SW480 (cell line): ENCODE measurements around the gene MGAT4A.
A peak's percentile ranks its signal among the peaks of the same experiment; 100 is the strongest.

Source experiments
- DNase-seq: peaks from one replicate; pipeline ENCODE4 v3.0.0-alpha.2; 2016; ENCODE audit warnings: low spot score

Gene MGAT4A

DNA sequence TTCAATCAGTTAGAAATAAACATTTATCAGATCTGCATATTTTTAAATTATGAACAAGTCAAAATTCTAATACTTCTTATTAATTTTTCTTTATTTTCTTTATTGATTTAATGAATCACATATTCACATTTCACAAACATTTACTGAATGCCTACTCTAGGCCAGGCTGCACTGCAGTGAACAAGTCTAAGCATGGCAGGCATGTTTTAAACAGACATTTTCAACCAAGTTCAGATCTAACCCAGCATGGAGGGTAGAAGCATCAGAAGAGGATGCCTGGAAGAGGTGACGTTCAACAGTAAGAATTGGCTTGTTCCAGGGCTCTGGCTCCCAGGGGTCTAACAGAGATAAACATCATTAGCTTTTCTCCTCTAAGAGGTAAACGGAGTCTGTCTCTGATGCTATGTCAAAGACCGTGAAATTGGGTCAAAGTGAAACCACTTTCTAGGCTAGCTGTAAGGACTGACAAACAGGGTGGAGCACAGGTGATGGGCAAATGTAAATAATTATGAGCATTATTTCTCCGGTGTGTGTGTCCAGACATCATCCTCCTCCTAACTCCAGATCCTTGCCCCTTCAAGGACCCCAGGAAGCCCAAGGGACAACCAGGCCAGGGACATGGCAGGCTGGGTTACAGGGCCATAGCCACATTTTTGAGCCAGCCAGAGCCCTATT is 72.0 kb downstream of the MGAT4A start:
- no peak for DNase-seq

- DNase-seq, result no peak
Observed at GRCh38 chr2:98656800-98657199, 74.1 kb downstream of the MGAT4A start.

DNA sequence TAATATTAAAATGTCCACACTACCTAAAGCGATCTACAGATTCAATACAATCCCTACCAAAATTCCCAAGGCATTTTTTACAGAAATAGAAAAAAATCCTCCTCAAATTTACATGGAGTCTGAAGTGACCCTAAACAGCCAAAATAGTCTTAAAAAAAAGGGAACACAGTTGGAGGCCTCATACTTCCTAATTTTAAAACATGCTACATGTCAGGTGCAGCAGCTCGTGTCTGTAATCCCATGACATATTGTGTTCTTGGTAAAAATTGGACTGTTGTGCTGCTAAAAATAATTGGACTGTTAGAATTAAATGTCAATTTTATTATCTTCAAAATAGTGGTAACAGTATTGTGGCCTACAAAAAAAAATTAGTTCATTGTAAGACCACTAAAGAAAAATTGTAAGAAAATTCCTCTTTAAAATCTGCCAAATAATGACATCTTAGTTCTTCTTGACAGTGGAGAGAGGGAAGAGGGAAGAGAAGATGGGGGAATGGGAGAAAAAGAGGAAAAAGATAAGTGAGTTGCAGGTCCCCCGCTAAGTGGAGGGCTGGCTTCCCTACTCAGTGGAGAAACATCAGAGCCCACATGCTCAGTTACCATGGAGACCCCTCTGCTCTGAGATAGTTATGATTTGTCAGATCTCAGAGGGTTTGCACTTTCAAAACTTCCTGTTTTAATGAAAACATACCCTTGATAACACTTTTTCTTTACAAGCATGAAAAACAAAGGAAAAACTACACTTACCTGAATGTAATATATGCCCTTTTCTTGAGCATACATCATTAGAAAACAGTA is 76.0 kb downstream of the MGAT4A start:
- DNase-seq, result no peak

DNA sequence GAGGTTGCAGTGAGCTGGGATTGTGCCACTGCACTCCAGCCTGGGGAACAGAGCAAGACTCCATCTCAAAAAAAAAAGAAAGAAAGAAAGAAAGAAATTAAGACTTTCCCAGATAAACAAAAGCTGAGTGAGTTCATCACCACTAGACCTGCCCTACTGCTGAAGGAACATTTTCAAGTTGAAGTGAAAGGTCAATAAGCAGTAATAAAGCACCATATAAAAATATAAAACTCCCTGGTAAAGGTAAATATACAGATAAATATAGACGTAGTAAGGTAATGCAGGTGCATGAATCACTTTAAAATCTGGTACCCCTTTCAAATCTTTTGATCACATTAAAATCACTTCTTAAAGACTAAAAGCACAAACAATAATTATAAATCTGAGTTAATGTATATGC is 79.9 kb downstream of the MGAT4A start:
- DNase-seq, result no peak

GRCh38 chr2:98649992-98650375 is 80.9 kb downstream of the MGAT4A start:
- DNase-seq, result no peak

GRCh38 chr2:98649135-98649991 is 81.6 kb downstream of the MGAT4A start:
- peak; percentile 86 for DNase-seq

GRCh38 chr2:98648451-98648850 is 82.5 kb downstream of the MGAT4A start:
- no peak for DNase-seq

GRCh38 chr2:98647636-98648035 is 83.3 kb downstream of the MGAT4A start:
- no peak for DNase-seq

DNA sequence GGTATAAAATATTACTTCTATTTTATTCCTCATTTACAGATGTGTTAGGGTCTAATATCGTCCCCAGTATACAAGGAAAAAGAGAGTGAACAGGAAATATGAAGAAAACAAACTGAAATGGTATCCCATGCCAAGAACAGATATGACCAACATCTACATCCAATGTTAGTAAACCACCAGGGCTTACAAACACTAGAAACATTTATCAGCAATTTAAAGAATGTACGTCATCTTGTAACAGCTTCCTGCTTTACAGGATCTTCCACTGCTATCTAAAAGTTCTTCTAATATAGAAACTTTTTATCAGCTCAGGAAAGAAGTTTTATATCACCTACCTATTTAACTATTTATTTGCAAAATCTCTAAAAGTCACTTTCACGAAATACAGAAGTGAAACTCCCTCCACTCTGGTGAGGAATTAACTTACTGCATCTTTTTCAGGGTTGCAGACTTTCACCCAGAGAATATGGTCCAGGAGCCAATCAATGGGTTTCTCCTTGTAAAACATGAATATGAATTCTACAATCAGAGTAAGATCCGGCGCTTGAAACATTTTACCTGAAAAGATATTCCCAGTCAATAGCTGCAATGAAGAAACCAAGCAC is 87.3 kb downstream of the MGAT4A start:
- DNase-seq, result no peak

DNA sequence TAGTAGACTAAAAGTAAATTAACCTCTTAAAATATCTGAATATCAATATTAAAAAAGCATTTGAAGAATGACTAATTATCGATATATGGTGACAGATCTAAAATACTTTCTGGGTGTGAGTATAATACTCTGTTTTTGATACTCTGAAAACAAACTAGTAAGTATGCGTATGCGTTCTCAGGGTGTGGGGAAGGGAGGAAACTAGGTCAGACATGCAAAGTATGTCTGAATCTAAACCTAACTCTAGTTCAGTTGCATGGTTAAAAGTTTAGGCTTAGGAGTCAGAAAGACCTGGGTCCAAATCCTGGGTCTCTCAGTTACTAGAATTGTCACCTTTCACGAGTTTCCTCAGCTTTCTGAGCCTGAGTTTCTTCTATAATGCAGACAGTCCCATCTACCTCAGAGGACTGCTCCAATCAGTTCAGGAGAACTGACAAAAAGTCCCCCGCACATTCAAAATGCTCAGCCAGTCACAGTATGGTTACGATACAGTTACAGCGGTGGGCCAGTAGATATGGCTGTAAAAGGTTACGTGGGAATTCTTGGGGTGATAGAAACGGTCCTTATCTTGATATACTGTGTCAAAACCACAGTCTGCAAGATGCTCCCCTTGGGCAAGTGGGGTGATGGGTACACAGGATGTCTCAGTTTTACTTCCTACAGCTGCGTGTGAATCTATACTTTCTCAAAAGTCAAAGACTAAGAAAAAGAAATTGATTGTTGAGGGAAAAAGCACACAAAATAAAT is 93.4 kb downstream of the MGAT4A start:
- no peak for DNase-seq

- DNase-seq, result peak; percentile 11
Observed at GRCh38 chr2:98634406-98635092, 96.4 kb downstream of the MGAT4A start.

GRCh38 chr2:98632351-98632750 is 98.6 kb downstream of the MGAT4A start:
- DNase-seq, result no peak

- DNase-seq, result no peak
Observed at GRCh38 chr2:98623657-98624056, 107.3 kb downstream of the MGAT4A start.

- no peak for DNase-seq
Observed at GRCh38 chr2:98617149-98617548, 113.8 kb downstream of the MGAT4A start.

GRCh38 chr2:98615481-98615880 is 115.5 kb downstream of the MGAT4A start:
- DNase-seq, result no peak

DNA sequence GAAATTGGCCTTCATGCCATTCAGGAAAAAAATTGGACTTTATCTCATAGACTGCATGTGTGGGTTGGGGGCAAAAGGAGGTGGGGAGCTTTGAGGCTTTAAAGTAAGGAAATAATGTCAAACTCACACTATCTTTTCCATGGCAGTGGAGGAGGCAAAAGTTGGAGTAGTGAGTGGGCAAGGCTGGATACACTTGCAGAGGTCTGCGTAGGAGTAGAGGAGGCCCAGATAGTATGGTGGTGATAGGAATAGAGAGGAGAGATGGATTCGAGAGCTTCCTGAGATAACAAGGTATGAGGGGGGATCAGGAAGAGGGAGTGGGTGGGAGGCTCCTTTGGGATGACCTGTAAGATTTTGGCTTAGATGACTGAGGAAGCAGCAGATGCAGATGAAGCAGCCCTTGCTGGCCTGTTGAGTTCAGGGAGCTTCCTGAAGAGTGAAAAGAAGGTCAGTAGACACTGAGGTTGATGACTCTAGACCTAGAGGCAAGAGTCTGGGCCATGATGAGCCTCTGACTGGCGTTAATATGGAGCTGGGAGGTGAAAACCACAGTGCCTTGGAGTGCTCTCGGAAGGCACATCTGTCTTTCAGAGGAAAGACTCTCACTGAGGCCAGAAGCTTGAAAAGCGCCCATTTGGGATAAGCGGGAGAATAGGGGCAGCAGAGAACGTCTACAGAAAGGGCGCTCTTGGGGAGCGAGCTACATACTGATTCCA is 116.8 kb downstream of the MGAT4A start:
- no peak for DNase-seq

GRCh38 chr2:98608962-98609604 is 121.8 kb downstream of the MGAT4A start:
- peak; percentile 16 for DNase-seq

DNA sequence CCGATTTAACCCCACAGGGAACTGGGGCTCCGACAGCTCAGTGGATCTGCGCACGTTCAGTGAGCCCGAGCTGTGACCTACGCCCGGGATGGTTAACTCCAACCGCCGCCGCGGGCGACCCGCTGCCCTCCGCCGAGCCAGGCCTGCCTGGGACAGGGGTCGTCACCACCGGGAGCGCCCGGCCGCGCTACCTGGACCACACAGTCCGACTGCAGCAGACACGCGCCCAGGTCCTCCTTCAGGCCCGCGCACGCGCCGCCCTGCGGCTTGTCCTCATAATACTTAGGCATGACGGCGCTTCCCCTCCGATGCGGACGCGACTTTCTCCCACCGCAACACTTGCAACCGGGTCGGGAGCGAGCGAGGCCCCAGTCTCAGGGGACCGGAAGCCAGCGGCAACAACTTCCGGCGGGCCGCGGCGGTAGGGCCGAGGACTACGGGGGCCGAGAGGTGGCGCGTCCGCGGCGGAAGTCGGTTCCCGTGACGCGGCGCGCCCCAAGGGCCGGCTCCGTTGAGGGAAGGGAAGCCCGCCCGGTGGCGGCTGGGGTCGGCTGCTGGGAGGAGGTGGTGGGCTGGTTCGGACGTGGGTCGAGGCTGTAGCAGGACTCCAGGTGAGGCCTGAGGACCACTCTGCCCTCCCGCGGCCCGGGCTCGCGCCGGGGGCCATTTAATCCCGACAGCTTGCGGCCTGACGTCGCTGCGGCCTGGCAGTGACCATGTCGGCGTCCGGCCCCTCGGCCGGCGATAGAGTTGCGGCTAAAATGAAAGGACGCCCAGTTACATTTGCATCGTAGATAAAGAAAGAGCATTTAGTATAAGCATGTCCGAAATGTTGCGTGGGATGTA is 122.6 kb downstream of the MGAT4A start, which contains the start of the genes COA5 and UNC50:
Gene COA5 (minus strand): TSS at position 397 of the 846 bp plus-strand sequence. CDS start 107 bp downstream, at position 290.
Gene UNC50 (plus strand): TSS at position 474 of the 846 bp plus-strand sequence. CDS start 1,171 bp downstream, outside the sequence.
- DNase-seq, result peak; percentile 88

DNA sequence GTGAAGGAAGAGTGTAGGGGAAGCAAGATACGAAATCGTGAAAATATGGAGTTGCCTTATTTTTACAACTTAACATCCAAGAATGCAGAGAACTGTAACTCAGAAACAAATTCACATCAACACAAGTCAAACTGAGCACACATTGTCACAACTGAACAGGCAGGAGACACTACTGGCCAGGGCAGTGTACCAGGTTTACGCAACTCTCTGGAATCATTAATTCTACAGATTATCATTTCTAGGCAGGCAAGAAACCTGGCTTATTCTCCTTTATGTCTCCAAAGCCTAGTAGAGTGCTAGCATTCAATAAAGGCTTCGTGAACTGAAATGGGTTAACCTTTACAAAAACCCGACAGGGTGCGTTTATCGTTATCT is 123.2 kb downstream of the MGAT4A start:
- no peak for DNase-seq
